ENCODE results near the gene CCDC137.

CCDC137 gene

GRCh38 chr17:81683584-81684441, 17.3 kb downstream of the CCDC137 start, which contains the start of the genes ARL16 and HGS:
Gene ARL16 (minus strand): TSS chr17:81683797. CDS start chr17:81683753, 44 bp downstream.
Gene HGS (plus strand): TSS chr17:81684011. CDS start chr17:81684067, 56 bp downstream.
- peak; percentile 99 for DNase-seq

- DNase-seq: peak in 1 of 2 donors; percentile 77
Observed at GRCh38 chr17:81684442-81684911, 17.9 kb downstream of the CCDC137 start.

- peak in 1 of 2 donors; percentile 3 for DNase-seq
Observed at GRCh38 chr17:81685108-81685507, 18.6 kb downstream of the CCDC137 start.

GRCh38 chr17:81686614-81687013, 20.1 kb downstream of the CCDC137 start:
- DNase-seq: no peak

GRCh38 chr17:81687770-81688541, 21.4 kb downstream of the CCDC137 start:
- DNase-seq: no peak

- DNase-seq: no peak
Observed at GRCh38 chr17:81688616-81689015, 22.1 kb downstream of the CCDC137 start.

GRCh38 chr17:81690066-81690465, 23.5 kb downstream of the CCDC137 start:
- DNase-seq: no peak

GRCh38 chr17:81690549-81690948, 24.0 kb downstream of the CCDC137 start:
- DNase-seq: no peak

GRCh38 chr17:81691196-81691595, 24.7 kb downstream of the CCDC137 start:
- DNase-seq: no peak

GRCh38 chr17:81691608-81692007, 25.1 kb downstream of the CCDC137 start:
- DNase-seq: no peak

GRCh38 chr17:81693509-81694210, 27.1 kb downstream of the CCDC137 start:
- no peak for DNase-seq

- DNase-seq: no peak
Observed at GRCh38 chr17:81694810-81695209, 28.3 kb downstream of the CCDC137 start.

- DNase-seq: no peak
Observed at GRCh38 chr17:81695211-81695610, 28.7 kb downstream of the CCDC137 start.

GRCh38 chr17:81695801-81696200, 29.3 kb downstream of the CCDC137 start:
- no peak for DNase-seq

- no peak for DNase-seq
Observed at GRCh38 chr17:81696218-81696941, 29.8 kb downstream of the CCDC137 start.

GRCh38 chr17:81697261-81698044, 30.9 kb downstream of the CCDC137 start:
- DNase-seq: no peak

- DNase-seq: no peak
Observed at GRCh38 chr17:81700353-81701287, 34.1 kb downstream of the CCDC137 start.

GRCh38 chr17:81701288-81702071, 34.9 kb downstream of the CCDC137 start:
- no peak for DNase-seq
